Endodermal cell (in vitro differentiated cells): Measurements from ENCODE around the gene SAV1. TPM values are rescaled to one million over a fixed set of nuclear protein-coding genes. Genes with fewer than 3 reads are reported as not detected.
A peak's percentile ranks its signal among the peaks of the same experiment; 100 is the strongest.

Source experiments
- DNase-seq: peaks from one replicate; pipeline ENCODE4 v3.0.0-alpha.2; 2017
- H3K27ac ChIP-seq: 2 replicates; pipeline ENCODE4 v1.5.1; 2013; ENCODE audit warnings: mild to moderate bottlenecking, low read depth, low read length, moderate library complexity
- H3K27me3 ChIP-seq: 2 replicates; pipeline ENCODE4 v1.6.1; 2013; ENCODE audit warnings: mild to moderate bottlenecking, low read length, moderate library complexity; ENCODE audit not compliant: insufficient read depth, control insufficient read depth, poor library complexity, severe bottlenecking
- H3K36me3 ChIP-seq: 2 replicates; pipeline ENCODE4 v1.7.0; 2013; ENCODE audit warnings: mild to moderate bottlenecking, low read length, moderate library complexity; ENCODE audit not compliant: control insufficient read depth, insufficient read depth
- H3K4me1 ChIP-seq: one replicate; pipeline ENCODE4 v1.7.0; 2013; ENCODE audit warnings: low read length; ENCODE audit not compliant: control insufficient read depth, insufficient read depth
- H3K4me3 ChIP-seq: 2 replicates; pipeline ENCODE4 v1.5.1; 2013; ENCODE audit warnings: mild to moderate bottlenecking, low read length, moderate library complexity
- H3K9ac ChIP-seq: 2 replicates; pipeline ENCODE4 v1.6.1; 2013; ENCODE audit warnings: mild to moderate bottlenecking, low read length, moderate library complexity; ENCODE audit not compliant: poor library complexity, severe bottlenecking; ENCODE audit errors: extremely low read depth
- H3K9me3 ChIP-seq: 2 replicates; pipeline ENCODE4 v1.6.1; 2013; ENCODE audit warnings: mild to moderate bottlenecking, low read length, moderate library complexity; ENCODE audit not compliant: control insufficient read depth
- H3K27ac Mint-ChIP-seq: 2 replicates; pipeline ENCODE4 v1.8.0; 2020; ENCODE audit warnings: mixed read lengths
- H3K27me3 Mint-ChIP-seq: 2 replicates; pipeline ENCODE4 v1.8.0; 2021; ENCODE audit warnings: mild to moderate bottlenecking, mixed read lengths; ENCODE audit not compliant: insufficient read depth
- H3K36me3 Mint-ChIP-seq: 2 replicates; pipeline ENCODE4 v1.8.0; 2020; ENCODE audit warnings: low read depth, mixed read lengths
- H3K4me1 Mint-ChIP-seq: 2 replicates; pipeline ENCODE4 v1.8.0; 2020; ENCODE audit warnings: mixed read lengths
- H3K4me3 Mint-ChIP-seq: 2 replicates; pipeline ENCODE4 v1.8.0; 2020; ENCODE audit warnings: mild to moderate bottlenecking, moderate library complexity, mixed read lengths
- H3K9me3 Mint-ChIP-seq: 2 replicates; pipeline ENCODE4 v1.8.0; 2020; ENCODE audit warnings: mild to moderate bottlenecking, mixed read lengths
- CTCF ChIP-seq: fragments of 200-600 bp; sonication (generic); conservative IDR thresholded peaks from 2 replicates; pipeline ENCODE4 v1.5.0; 2021; ENCODE audit warnings: antibody characterized with exemption, mild to moderate bottlenecking
- WGBS, 2 experiments: methylation state at CpG; one replicate each; pipeline versions ENCODE4 v1.1.5 to v1.1.7; 2013; ENCODE audit warnings: missing lambda C conversion rate in 2 of 2, mixed read lengths in 1 of 2; ENCODE audit not compliant: insufficient coverage in 1 of 2, insufficient read length in 1 of 2; 5-methylcytosine and 5-hydroxymethylcytosine counted together
- total RNA-seq, 2 donors: library from RNA; stranded (reverse); fragmentation: NEBNext Ultra II Directional in 1 of 2; extraction: Animal tissue kit (Norgen Biotek cat#: 25700) in 1 of 2; gene quantifications; 2 replicates in 1 of 2; 3 replicates in 1 of 2; pipeline ENCODE4 v1.2.1, GENCODE V29; 2021

Gene SAV1
- total RNA-seq, 2 donors from 2014 or later: 42.1 to 44.0 TPM

- Histone ChIP-seq H3K27ac (no peak overlapping the region), H3K36me3 (no peaks in the 10 kb centered on the region), H3K27me3 (no peaks in the 10 kb centered on the region), H3K9me3 (no peaks in the 10 kb centered on the region), H3K9ac (no peak overlapping the region), H3K4me1 (no peaks in the 10 kb centered on the region), H3K4me3 (no peak overlapping the region)
- WGBS, 2 experiments: 83 to 86% methylated on average over 5 of the region's 5 CpGs
- Mint-ChIP-seq H3K4me3 (no peak overlapping the region), H3K4me1 (peaks cover 15% of the 10 kb centered on the region), H3K27me3 (no peaks in the 10 kb centered on the region), H3K9me3 (no peaks in the 10 kb centered on the region), H3K27ac (no peak overlapping the region), H3K36me3 (no peaks in the 10 kb centered on the region)
- peak; percentile 55 for DNase-seq
- no peak for TF ChIP-seq CTCF
Measured at GRCh38 chr14:50678163-50678562, 10.1 kb upstream of the SAV1 start.

DNA sequence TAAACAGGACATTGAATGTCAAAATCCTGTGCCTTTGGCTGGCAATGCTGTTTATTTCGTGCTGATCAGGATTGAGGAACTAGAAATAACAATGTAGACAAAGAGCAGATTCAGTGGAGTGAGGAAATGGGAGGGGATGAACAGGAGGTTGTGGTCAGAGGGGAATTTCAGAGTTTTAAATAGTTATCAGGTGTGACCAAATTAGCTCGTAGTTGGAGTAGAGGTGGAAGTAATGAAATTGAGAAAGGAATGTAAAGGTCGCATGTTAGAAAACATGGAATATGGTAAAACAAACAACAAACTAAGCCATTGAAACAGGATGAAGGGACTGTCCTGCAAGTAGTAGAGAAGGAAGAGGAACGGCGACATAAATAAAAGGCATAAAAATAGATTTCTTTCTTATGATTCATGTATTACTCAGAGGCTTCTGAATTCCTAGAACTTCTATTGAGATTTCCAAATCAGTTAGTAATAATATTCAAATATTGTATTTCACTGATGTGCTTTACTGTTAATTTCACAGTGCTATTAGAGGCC lies 9.5 kb upstream of the SAV1 start:
- H3K4me1 ChIP-seq: no peaks in the 10 kb centered on the region
- Mint-ChIP-seq H3K27ac (no peak overlapping the region), H3K9me3 (no peaks in the 10 kb centered on the region), H3K4me3 (no peak overlapping the region), H3K36me3 (no peaks in the 10 kb centered on the region), H3K27me3 (no peaks in the 10 kb centered on the region), H3K4me1 (peaks cover 15% of the 10 kb centered on the region)
- no peak overlapping the region for H3K9ac ChIP-seq
- WGBS, 2 experiments: 55 to 68% methylated on average over 2 to 3 of the region's 5 CpGs
- no peak for DNase-seq
- no peaks in the 10 kb centered on the region for H3K27me3 ChIP-seq
- no peaks in the 10 kb centered on the region for H3K36me3 ChIP-seq
- no peak for TF ChIP-seq CTCF
- no peaks in the 10 kb centered on the region for H3K9me3 ChIP-seq
- H3K27ac ChIP-seq: no peak overlapping the region
- no peak overlapping the region for H3K4me3 ChIP-seq

DNA sequence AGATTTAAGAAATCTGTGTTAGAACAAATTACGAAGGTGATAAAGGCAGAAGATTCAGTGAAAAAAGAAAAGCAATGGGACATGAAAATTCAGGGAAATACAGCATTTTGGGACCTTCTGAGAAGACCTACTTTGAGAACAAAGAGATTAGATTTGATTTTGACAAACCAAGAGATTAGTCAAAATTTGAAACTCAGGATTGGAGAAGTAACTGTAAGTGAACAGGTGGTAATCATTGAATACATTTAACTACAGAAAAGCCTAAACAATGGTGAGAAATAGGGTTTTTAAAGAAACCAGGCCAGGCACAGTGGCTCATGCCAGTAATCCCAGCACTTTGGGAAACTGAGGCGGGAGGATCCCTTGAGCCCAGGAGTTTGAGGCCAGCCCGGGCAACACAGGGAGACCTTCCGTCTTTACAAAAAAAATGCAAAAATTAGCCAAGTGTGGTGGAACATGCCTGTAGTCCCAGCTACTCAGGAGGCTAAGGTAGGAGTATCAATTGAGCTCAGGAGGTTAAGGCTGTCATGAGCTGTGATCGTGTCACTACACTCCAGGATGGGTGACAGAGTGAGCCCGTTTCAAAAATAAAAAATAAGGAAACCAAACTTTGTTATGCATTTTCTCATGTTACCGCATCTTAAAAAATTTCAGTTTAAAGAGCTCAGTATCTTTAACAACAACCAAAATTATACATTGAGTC lies 8.9 kb upstream of the SAV1 start:
- Mint-ChIP-seq H3K9me3 (no peaks in the 10 kb centered on the region), H3K4me1 (peaks cover 15% of the 10 kb centered on the region), H3K27ac (no peak overlapping the region), H3K36me3 (no peaks in the 10 kb centered on the region), H3K4me3 (no peak overlapping the region), H3K27me3 (no peaks in the 10 kb centered on the region)
- Histone ChIP-seq H3K36me3 (no peaks in the 10 kb centered on the region), H3K9me3 (no peaks in the 10 kb centered on the region), H3K27me3 (no peaks in the 10 kb centered on the region), H3K27ac (no peak overlapping the region), H3K4me1 (no peaks in the 10 kb centered on the region), H3K9ac (no peak overlapping the region), H3K4me3 (no peak overlapping the region)
- no peak for DNase-seq
- 89 to 98% methylated on average over 6 to 7 of the region's 7 CpGs for WGBS, 2 experiments
- no peak for TF ChIP-seq CTCF
